GM20000 (cell line): ENCODE results near the gene PROSER3.
"Not testable (repeated sequence)": the region's sequence is repeated elsewhere in the genome, so short reads cannot be mapped to it uniquely, and the experiment has no call there.

Experiments
- DNase-seq: peaks from one replicate; pipeline ENCODE4 v3.0.0; 2012; ENCODE audit warnings: low spot score
- CTCF ChIP-seq: IDR thresholded peaks from 2 replicates; pipeline ENCODE4 v1.5.1; 2012; ENCODE audit warnings: mild to moderate bottlenecking, control low read depth; ENCODE audit errors: extremely low read depth, missing control alignments

The PROSER3 gene

GRCh38 chr19:35790981-35791813 is 33.2 kb downstream of the PROSER3 start:
- no peak for DNase-seq
- no peak for TF ChIP-seq CTCF

- no peak for DNase-seq
- TF ChIP-seq CTCF: no peak
These were observed 33.9 kb downstream of the PROSER3 start for GRCh38 chr19:35791814-35792279.

GRCh38 chr19:35792312-35792711 is 34.3 kb downstream of the PROSER3 start:
- TF ChIP-seq CTCF: no peak
- no peak for DNase-seq

GRCh38 chr19:35792888-35793287 is 34.9 kb downstream of the PROSER3 start:
- no peak for TF ChIP-seq CTCF

GRCh38 chr19:35793381-35794165 is 35.6 kb downstream of the PROSER3 start:
- no peak for TF ChIP-seq CTCF
- no peak for DNase-seq

More at GRCh38 chr19:35792888-35793287, 34.9 kb downstream of the PROSER3 start:
- no peak for DNase-seq

GRCh38 chr19:35795564-35795963 is 37.6 kb downstream of the PROSER3 start:
- DNase-seq: not testable (repeated sequence)

- DNase-seq: no peak
- TF ChIP-seq CTCF: no peak
These were observed 38.9 kb downstream of the PROSER3 start for GRCh38 chr19:35796645-35797542.
